SK-N-DZ (cell line): Measurements from ENCODE around the gene UBE2J2.

Source experiments
- DNase-seq: peaks from one replicate; pipeline ENCODE4 v3.0.0-alpha.2; 2015; ENCODE audit warnings: low spot score

UBE2J2 gene

GRCh38 chr1:1281533-1282321, 8.1 kb upstream of the UBE2J2 start:
- DNase-seq = no peak

DNA sequence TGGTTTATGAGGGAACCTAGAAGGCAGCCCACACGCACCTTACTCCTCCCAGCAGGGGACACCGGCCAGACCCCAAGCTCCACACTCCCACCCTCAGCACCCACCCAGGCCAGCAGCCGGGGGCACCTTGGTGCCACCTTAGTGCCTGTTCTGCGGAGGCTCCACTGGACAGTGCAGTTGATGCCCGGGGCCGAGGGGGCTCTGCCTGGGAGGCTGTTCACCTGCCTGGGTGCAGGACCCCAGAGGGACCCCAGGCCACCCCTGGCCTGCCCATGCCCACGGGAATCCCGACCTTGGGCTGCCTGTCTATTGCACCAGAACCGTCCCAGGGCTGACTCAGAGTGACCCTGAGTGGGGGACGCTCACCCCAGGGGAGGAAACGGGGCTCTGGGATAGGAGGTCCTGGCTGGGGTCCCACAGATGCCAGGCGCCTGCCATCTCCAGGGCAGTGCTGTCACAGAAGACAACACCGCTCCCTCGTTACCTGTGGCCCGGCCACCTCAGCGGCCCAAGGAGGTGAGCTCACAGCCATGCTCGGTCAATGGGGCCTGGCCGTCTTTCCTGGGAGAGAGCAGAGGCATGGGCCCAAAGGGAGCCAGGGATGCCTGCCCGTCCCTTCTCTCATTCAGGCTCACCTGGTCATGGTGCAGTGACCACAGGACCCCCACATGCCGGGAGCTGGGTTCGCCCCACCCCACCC, 7.3 kb upstream of the UBE2J2 start:
- no peak for DNase-seq

- no peak for DNase-seq
Observed at GRCh38 chr1:1279028-1279427, 5.4 kb upstream of the UBE2J2 start.

DNA sequence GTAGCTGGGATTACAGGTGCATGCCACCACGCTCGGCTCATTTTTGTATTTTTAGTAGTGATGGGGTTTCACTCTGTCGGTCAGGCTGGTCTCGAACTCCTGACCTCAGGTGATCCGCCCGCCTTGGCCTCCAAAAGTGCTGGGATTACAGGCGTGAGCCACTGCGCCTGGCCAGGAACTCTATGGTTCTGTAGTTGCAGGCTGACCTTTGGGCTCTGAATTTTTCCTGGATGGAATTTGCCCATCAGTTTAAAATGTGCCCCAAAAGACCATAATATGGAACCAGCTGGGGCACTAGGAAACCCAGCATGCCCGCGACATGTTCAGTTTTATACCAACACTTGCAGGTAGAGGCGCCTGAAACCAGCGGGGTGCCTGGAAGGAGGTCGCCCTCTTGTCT, 5.0 kb upstream of the UBE2J2 start:
- no peak for DNase-seq

DNA sequence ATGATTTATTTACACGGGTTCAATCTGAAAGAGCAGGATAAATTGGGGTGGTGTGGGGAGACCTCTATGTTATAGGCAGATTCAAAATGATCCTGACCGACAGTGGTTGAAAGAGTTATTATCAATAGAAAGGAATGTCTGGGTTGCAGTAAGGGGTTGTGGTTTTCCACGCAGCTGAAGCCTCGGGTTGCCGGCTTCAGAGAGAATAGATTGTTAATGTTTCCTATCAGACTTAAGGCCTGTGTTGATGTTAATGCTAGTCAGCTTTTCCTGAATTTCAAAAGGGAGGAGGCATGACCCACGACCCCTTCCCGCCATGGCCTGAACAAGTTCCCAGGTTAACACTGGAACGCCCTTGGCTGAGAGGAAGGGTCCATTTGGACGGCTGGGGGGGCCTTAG, 2.2 kb upstream of the UBE2J2 start:
- DNase-seq = no peak

GRCh38 chr1:1274931-1275431, 1.3 kb upstream of the UBE2J2 start:
- no peak for DNase-seq

- no peak for DNase-seq
Observed at GRCh38 chr1:1274299-1274930, 761 bp upstream of the UBE2J2 start.

- DNase-seq = no peak
Observed at GRCh38 chr1:1273209-1273511, 494 bp downstream of the UBE2J2 start.

GRCh38 chr1:1272341-1273208, 1.1 kb downstream of the UBE2J2 start:
- DNase-seq = no peak

GRCh38 chr1:1270813-1271212, 2.8 kb downstream of the UBE2J2 start:
- no peak for DNase-seq

- no peak for DNase-seq
Observed at GRCh38 chr1:1268284-1268682, 5.4 kb downstream of the UBE2J2 start.

GRCh38 chr1:1267488-1268283, 6.0 kb downstream of the UBE2J2 start:
- DNase-seq = no peak

DNA sequence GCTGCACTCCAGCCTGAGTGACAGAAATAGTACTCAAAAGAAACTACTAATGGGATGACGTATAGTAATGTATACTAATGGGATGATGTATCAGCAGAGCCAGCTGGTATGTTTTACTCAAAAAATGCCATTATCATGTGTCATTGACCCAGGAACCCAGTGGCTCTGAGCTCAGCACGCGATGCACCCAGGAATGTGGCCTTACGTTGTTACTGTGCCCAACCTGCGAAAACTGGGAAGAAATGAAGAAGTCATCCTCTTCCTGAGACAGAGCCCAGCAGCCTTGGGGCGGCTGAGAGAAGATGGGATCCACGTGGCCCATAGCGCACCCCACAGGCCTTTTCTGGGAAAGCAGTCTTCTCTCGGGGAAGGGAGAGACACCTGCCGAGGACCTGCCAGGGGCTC, 8.8 kb downstream of the UBE2J2 start:
- no peak for DNase-seq

GRCh38 chr1:1264026-1264425, 9.6 kb downstream of the UBE2J2 start:
- no peak for DNase-seq

DNA sequence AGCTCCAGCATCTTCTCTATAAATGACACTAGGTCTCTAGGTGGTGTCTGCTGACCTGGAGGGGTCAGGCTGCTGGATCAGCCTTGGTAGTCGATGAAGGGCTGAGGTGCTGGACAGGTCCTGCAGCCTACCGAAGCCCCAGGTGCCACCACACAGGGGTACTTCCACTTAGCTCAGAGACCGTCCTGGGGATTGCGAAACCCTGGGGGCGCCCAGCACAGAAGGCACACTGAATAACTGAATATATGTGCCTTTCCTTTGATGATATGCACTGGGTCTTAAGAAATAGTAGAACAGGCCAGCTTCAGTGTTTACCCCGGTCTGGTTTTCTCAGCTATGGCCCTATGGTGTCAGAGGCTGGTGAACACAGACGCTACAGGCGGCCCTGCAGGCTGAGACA, 10.9 kb downstream of the UBE2J2 start:
- DNase-seq = no peak

GRCh38 chr1:1262071-1262470, 11.6 kb downstream of the UBE2J2 start:
- no peak for DNase-seq

DNA sequence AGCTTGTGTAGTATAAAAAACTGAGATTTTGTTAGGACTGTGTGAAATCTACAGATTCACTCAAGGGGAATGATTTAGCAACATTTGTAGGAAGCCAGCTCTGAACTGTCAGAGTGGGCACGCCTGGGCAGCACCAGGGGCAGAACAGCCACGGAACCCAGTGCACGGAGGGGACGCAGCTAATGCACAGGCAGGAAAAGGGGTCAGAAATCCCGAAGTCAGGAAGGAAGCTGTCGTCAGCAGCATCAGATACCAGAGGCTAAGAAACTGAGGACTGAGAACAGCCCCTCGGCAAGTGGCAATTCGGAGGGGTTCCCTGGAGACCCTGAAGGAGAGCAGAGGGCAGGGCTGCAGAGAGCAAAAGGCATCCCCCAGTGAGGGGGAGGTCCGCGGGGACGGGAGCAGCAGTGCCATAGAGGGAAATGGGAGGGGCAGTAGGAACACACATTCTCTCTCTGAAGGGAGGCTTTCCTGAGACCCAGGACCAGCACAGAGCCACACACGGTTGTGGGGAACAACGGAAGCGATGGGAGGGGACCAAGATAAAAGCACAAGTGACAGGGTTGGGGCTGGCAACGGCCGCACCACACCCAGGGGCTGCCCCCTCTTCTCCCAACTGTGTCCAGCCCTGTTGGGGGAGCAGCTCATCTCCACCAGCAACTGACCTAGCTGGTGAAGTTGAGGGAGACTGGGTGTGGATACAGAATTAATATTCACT, 12.7 kb downstream of the UBE2J2 start:
- no peak for DNase-seq

- DNase-seq = no peak
Observed at GRCh38 chr1:1259951-1260600, 13.6 kb downstream of the UBE2J2 start.

DNA sequence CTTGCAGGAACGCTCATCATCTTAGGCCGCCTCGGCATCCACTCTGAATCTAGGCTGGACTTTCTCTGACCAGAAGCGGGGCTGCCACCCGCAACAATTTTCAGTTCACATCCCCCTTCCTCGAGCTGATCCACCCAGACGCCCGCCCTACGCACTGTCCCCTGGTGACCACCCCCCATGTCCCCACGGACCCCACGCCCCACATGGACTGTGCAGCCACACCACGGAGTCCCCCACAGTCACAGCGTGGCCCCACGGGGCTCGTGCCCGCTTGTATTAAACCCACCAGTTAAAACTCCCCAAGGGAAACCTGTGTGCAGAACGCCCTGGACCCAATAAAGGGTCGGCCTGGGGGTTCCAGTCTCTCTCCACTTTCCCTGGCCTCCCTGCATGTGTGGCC, 14.1 kb downstream of the UBE2J2 start:
- no peak for DNase-seq

- no peak for DNase-seq
Observed at GRCh38 chr1:1259119-1259488, 14.6 kb downstream of the UBE2J2 start.
